GM12878 (cell line): Measurements from ENCODE around the gene TPO. TPM values are rescaled to one million over a fixed set of nuclear protein-coding genes. Genes with fewer than 3 reads are reported as not detected.

Experiments
- ATAC-seq: fragments of 200-7000 bp; cut with Tn5 transposase; 3 replicates; pipeline ENCODE4 v1.9.1; 2020; ENCODE audit warnings: mild to moderate bottlenecking, moderate library complexity
- BruUV-seq: library from RNA; stranded (reverse); fragments of 400-500 nt; replicated peaks from 2 replicates; lab custom pipeline; 2021; lab: Mats Ljungman, UMichigan
- CTCF ChIA-PET: fragments of 300-600 bp; sonication (Branson Sonifier 250); formaldehyde crosslinking; extraction: SDS; loops from one replicate; lab custom pipeline; 2021; ENCODE audit warnings: inconsistent platforms; lab: Yijun Ruan, JAX
- POLR2A ChIA-PET: fragments of 350-600 bp; formaldehyde crosslinking; extraction: SDS; loops from one replicate; lab custom pipeline; 2021; ENCODE audit warnings: inconsistent platforms; lab: Charles Lee
- RAD21 ChIA-PET: fragments of 300-600 bp; sonication (Branson Sonifier 250); formaldehyde crosslinking; loops from one replicate; lab custom pipeline; 2023; ENCODE audit warnings: antibody characterized with exemption; ENCODE audit not compliant: unreplicated experiment; lab: Charles Lee
- SMC1A ChIA-PET: fragments of 300-600 bp; sonication (Branson Sonifier 250); formaldehyde crosslinking; loops from one replicate; lab custom pipeline; 2023; ENCODE audit not compliant: unreplicated experiment, uncharacterized antibody; lab: Charles Lee
- DNase-seq: peaks from one replicate; pipeline ENCODE4 v3.0.0-alpha.2; 2011; ENCODE audit warnings: low read depth, low spot score
- FAIRE-seq: peaks from 3 replicates; lab custom pipeline; 2011; peaks lifted over from hg19 to GRCh38; lab: Jason Lieb, UNC
- H2AFZ ChIP-seq: 2 replicates; pipeline ENCODE4 v1.6.0; 2011; ENCODE audit warnings: low read depth, low read length, control low read depth; ENCODE audit not compliant: control insufficient read depth
- H3K27ac ChIP-seq: 2 replicates; pipeline ENCODE4 v1.5.1; 2011; ENCODE audit warnings: control low read depth; ENCODE audit not compliant: control insufficient read depth, insufficient read depth
- H3K27me3 ChIP-seq, 2 experiments: replicated peaks in 1 of 2; 2 replicates each; pipeline versions ENCODE4 v1.6.0 to v1.6.1; 2011; ENCODE audit warnings: low read length in 1 of 2; ENCODE audit not compliant: control insufficient read depth in 2 of 2, insufficient read depth in 2 of 2
- H3K36me3 ChIP-seq, 2 experiments: 2 replicates each; pipeline ENCODE4 v1.5.1; 2011; ENCODE audit warnings: low read length in 1 of 2; ENCODE audit not compliant: control insufficient read depth in 2 of 2, insufficient read depth in 2 of 2
- H3K4me1 ChIP-seq: 2 replicates; pipeline ENCODE4 v1.6.1; 2011; ENCODE audit warnings: mild to moderate bottlenecking, low read length, moderate library complexity, mixed read lengths; ENCODE audit not compliant: control insufficient read depth, insufficient read depth
- H3K4me2 ChIP-seq: 2 replicates; pipeline ENCODE4 v1.6.0; 2011; ENCODE audit warnings: control low read depth; ENCODE audit not compliant: control insufficient read depth, insufficient read depth
- H3K4me3 ChIP-seq: fragments of 200-600 bp; sonication (generic); 2 replicates; pipeline ENCODE4 v1.5.1; 2016
- H3K79me2 ChIP-seq: 2 replicates; pipeline ENCODE4 v1.6.0; 2011; ENCODE audit warnings: low read length; ENCODE audit not compliant: control insufficient read depth, insufficient read depth
- H3K9ac ChIP-seq: 2 replicates; pipeline ENCODE4 v1.8.0; 2011; ENCODE audit warnings: low read length, control low read depth, mixed read lengths; ENCODE audit not compliant: control insufficient read depth, insufficient read depth
- H3K9me3 ChIP-seq: replicated peaks from 3 replicates; pipeline ENCODE4 v1.5.1; 2011; ENCODE audit warnings: mild to moderate bottlenecking, low read length; ENCODE audit not compliant: control insufficient read depth, insufficient read depth
- H4K20me1 ChIP-seq: 2 replicates; pipeline ENCODE4 v1.6.0; 2011; ENCODE audit not compliant: control insufficient read depth, insufficient read depth
- CBFB ChIP-seq: IDR thresholded peaks from 2 replicates; pipeline ENCODE4 v1.6.1; 2016; ENCODE audit warnings: antibody characterized with exemption, low read depth
- CEBPZ ChIP-seq: fragments of 150-350 bp; IDR thresholded peaks from 2 replicates; pipeline ENCODE4 v1.6.1; 2016; ENCODE audit warnings: low read depth, low read length
- IRF3 ChIP-seq: fragments of 450-650 bp; IDR thresholded peaks from 2 replicates; pipeline ENCODE4 v1.6.1; 2014; ENCODE audit warnings: mild to moderate bottlenecking
- MYB ChIP-seq: fragments of 150-350 bp; IDR thresholded peaks from 2 replicates; pipeline ENCODE4 v1.6.1; 2014; ENCODE audit warnings: mild to moderate bottlenecking, low read depth, low read length, borderline replicate concordance
- PBX3 ChIP-seq: IDR thresholded peaks from 2 replicates; pipeline ENCODE4 v1.6.1; 2011; ENCODE audit warnings: mild to moderate bottlenecking, low read depth, low read length, moderate library complexity; ENCODE audit not compliant: insufficient replicate concordance
- POU2F2 ChIP-seq: IDR thresholded peaks from 3 replicates; pipeline ENCODE4 v1.6.1; 2011; ENCODE audit warnings: low read depth, mild to moderate bottlenecking, low read length, borderline replicate concordance
- RCOR1 ChIP-seq: conservative IDR thresholded peaks from 2 replicates; pipeline ENCODE4 v1.6.1; 2012; ENCODE audit warnings: low read depth, low read length, improper control_type of control experiment
- RELB ChIP-seq: fragments of 450-650 bp; IDR thresholded peaks from 2 replicates; pipeline ENCODE4 v1.6.1; 2017; ENCODE audit warnings: low read depth, mild to moderate bottlenecking, moderate library complexity
- RFX5 ChIP-seq: IDR thresholded peaks from 2 replicates; pipeline ENCODE4 v1.6.1; 2011; ENCODE audit warnings: low read depth, low read length, improper control_type of control experiment
- SUPT20H ChIP-seq: IDR thresholded peaks from 2 replicates; pipeline ENCODE4 v1.6.1; 2011; ENCODE audit warnings: low read depth, mild to moderate bottlenecking, low read length, moderate library complexity, borderline replicate concordance; ENCODE audit not compliant: control insufficient read depth
- TAF1 ChIP-seq: IDR thresholded peaks from 2 replicates; pipeline ENCODE4 v1.6.1; 2011; ENCODE audit warnings: mild to moderate bottlenecking, low read depth, low read length, borderline replicate concordance
- YBX1 ChIP-seq: fragments of 450-650 bp; IDR thresholded peaks from 2 replicates; pipeline ENCODE4 v1.6.1; 2016; ENCODE audit warnings: antibody characterized with exemption
- ZBTB4 ChIP-seq: fragments of 450-650 bp; formaldehyde crosslinking; IDR thresholded peaks from 2 replicates; pipeline ENCODE4 v1.4.0; 2022; ENCODE audit warnings: mild to moderate bottlenecking, moderate library complexity
- WGBS: methylation state at CpG from one replicate; pipeline ENCODE4 v1.1.6; 2016; ENCODE audit warnings: low lambda C conversion rate; ENCODE audit not compliant: insufficient replicate concordance, insufficient coverage; ENCODE audit errors: missing lambda C conversion rate; 5-methylcytosine and 5-hydroxymethylcytosine counted together
- in situ Hi-C: fragments of 300-500 bp; cut with MboI; formaldehyde crosslinking; loops from 9 replicates; pipeline ENCODE4 v1.14.3; 2018; ENCODE audit warnings: mixed read lengths
- intact Hi-C: fragments of 100-400 bp; cut with micrococcal nuclease; formaldehyde crosslinking; loops from one replicate; pipeline ENCODE4 v1.14.2; 2022; ENCODE audit not compliant: unreplicated experiment
- polyA plus RNA-seq, 11 experiments: library from polyadenylated mRNA; depleted of rRNA in 4 of 11; unstranded in 6 of 11; stranded (reverse) in 5 of 11; fragments of >200 nt; fragmentation: Nextera tagmentation in 4 of 11; fragmentation: Illumina TruSeq in 1 of 11; extraction: Ambion mirVana in 4 of 11; extraction: Trizol in 1 of 11; gene quantifications; 1 replicate in 1 of 11; 2 replicates in 10 of 11; pipeline versions ENCODE4 v1.2.1 to v1.2.3, GENCODE V29; 2011 to 2016; ENCODE audit warnings: inconsistent platforms in 2 of 11, missing spikeins in 2 of 11, low read depth in 1 of 11
- total RNA-seq, 4 experiments: library from RNA; depleted of rRNA in 3 of 4; stranded (reverse); fragments of >200 nt in 3 of 4; fragmentation: Illumina TruSeq in 1 of 4; extraction: Trizol in 1 of 4; gene quantifications; 2 replicates each; pipeline versions ENCODE4 v1.2.1 to v1.2.3, GENCODE V29; 2013 to 2021

TPO gene
- total and polyA plus RNA-seq, 10 of the 15 experiments (the other 5 are each of a cell fraction or from before 2014, with no cell fraction given), result 0.07 to 0.11 TPM; not detected in 8

GRCh38 chr2:1556776-1557466 is 143.7 kb downstream of the TPO start:
- DNase-seq (no peak), ATAC-seq (no peak), FAIRE-seq (no peak)
- H3K27ac ChIP-seq, result no peak overlapping the region
- no peaks in the 10 kb centered on the region for H3K27me3 ChIP-seq
- H3K9me3 ChIP-seq, result no peaks in the 10 kb centered on the region
- SMC1A ChIA-PET, result no interaction called here
- H3K4me3 ChIP-seq, result no peak overlapping the region
- CTCF ChIA-PET, result interaction anchor here (0.6 kb wide), 1 partner anchor 417 kb away, joined by 4 read pairs; no protein-coding TSS in a partner anchor
- RAD21 ChIA-PET, result no interaction called here
- H3K79me2 ChIP-seq, result no peaks in the 10 kb centered on the region
- WGBS, result 47% methylated on average over 12 of the region's 13 CpGs
- no peaks in the 10 kb centered on the region for H3K4me1 ChIP-seq
- POLR2A ChIA-PET, result no interaction called here
- H4K20me1 ChIP-seq, result no peaks in the 10 kb centered on the region
- intact Hi-C loops (no loop called here), in situ Hi-C loops (no loop called here)
- no peak overlapping the region for H3K4me2 ChIP-seq
- no peak overlapping the region for H3K9ac ChIP-seq
- H3K36me3 ChIP-seq, result no peaks in the 10 kb centered on the region
- H2AFZ ChIP-seq, result no peak overlapping the region
- BruUV-seq, result no TSS peak
- TF ChIP-seq RFX5 (no peak), RCOR1 (no peak), PBX3 (no peak), TAF1 (no peak), POU2F2 (no peak), SUPT20H (no peak), ZBTB4 (CRISPR knock-in tag) (no peak), CBFB (no peak), IRF3 (no peak), MYB (no peak), RELB (no peak), YBX1 (no peak), CEBPZ (no peak)
